Epidermal melanocyte (primary cell): Measurements from ENCODE around the gene FAM83B.
"Not testable (repeated sequence)": the region's sequence is repeated elsewhere in the genome, so short reads cannot be mapped to it uniquely, and the experiment has no call there.

Experiments
- DNase-seq: peaks from one replicate; pipeline ENCODE4 v3.0.0; 2011; ENCODE audit warnings: low spot score; ENCODE audit not compliant: insufficient read length

FAM83B gene

GRCh38 chr6:54860132-54860531 is 13.6 kb downstream of the FAM83B start:
- DNase-seq = no peak

DNA sequence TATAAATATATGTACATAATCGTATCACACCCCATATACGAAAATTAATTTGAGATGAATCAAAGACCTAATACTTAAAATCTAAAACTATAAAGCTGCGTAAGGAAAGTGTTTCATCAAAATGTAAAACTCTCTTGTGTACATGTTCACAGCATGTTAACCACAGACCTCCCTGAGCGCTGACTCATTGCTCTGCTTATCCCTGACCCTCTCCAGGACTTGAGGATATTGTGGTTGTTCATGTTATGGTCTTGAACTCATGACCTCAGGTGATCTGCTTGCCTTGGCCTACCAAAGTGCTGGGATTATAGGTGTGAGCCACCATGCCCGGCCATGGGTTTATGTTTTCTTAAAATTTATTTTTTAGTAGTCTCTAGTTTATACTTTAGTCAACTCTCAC is 14.2 kb downstream of the FAM83B start:
- DNase-seq = no peak

DNA sequence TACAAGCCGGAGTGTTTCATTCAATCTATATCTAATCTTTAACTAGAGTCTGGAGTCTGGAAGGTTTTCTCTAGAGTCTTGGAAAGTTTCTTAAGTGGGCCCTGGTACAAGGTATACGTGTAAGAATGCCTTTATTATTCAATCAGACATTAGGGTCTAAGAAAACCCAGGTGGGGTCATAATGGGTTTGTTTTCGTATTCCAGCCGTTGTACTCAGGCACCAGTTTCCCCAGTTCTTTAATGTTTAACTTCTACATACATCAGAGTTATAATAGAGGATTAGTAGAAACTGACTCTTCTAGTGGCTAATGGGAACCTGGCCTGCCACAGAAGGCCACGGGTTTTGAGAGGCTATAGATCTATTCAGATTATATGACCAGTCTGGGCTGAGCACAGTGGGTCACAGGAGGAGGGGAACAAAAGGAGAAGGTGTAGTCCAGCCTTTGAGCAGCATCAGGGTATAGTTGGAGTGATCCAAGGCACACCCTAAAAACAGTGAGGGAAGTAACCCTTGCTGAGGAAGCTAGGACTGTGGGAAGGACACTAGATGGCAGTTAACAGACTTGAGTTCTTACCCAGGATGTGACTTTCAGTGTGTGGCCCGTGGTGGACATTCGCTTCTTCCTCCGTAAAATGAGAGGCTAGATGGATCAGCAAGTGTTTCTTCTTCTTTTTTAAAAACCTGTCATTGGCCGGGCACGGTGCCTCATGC is 15.5 kb downstream of the FAM83B start:
- DNase-seq = no peak

GRCh38 chr6:54864272-54864671 is 17.7 kb downstream of the FAM83B start:
- no peak for DNase-seq

- no peak for DNase-seq
These were observed 18.6 kb downstream of the FAM83B start for GRCh38 chr6:54865091-54865631.

- DNase-seq = no peak
These were observed 22.0 kb downstream of the FAM83B start for GRCh38 chr6:54868556-54868955.

GRCh38 chr6:54873599-54873998 is 27.0 kb downstream of the FAM83B start:
- no peak for DNase-seq

GRCh38 chr6:54874349-54875048 is 27.9 kb downstream of the FAM83B start:
- no peak for DNase-seq

DNA sequence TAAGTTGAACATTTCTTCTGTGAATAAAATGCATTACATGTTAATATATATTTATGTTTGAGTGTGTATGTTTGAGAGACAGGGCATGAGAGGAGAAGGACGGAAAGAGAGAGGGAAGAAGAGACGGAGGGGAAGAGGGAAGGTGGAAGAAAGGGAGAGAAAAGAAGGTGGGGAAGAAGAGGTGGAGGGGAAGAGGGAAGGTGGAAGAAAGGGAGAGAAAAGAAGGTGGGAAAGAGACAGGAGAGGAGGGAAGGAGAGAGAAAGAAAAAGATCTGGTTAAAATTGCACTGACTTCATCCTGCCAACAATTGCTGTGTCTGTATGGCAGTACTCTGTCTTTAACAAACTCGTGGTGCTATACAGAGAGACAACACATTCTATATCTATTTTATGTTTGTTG is 29.0 kb downstream of the FAM83B start:
- no peak for DNase-seq

- no peak for DNase-seq
These were observed 29.8 kb downstream of the FAM83B start for GRCh38 chr6:54876365-54876764.

- no peak for DNase-seq
These were observed 30.3 kb downstream of the FAM83B start for GRCh38 chr6:54876871-54877270.

- no peak for DNase-seq
These were observed 31.2 kb downstream of the FAM83B start for GRCh38 chr6:54877713-54878317.

- no peak for DNase-seq
These were observed 32.1 kb downstream of the FAM83B start for GRCh38 chr6:54878718-54879117.

GRCh38 chr6:54879188-54879985 is 32.8 kb downstream of the FAM83B start:
- no peak for DNase-seq

DNA sequence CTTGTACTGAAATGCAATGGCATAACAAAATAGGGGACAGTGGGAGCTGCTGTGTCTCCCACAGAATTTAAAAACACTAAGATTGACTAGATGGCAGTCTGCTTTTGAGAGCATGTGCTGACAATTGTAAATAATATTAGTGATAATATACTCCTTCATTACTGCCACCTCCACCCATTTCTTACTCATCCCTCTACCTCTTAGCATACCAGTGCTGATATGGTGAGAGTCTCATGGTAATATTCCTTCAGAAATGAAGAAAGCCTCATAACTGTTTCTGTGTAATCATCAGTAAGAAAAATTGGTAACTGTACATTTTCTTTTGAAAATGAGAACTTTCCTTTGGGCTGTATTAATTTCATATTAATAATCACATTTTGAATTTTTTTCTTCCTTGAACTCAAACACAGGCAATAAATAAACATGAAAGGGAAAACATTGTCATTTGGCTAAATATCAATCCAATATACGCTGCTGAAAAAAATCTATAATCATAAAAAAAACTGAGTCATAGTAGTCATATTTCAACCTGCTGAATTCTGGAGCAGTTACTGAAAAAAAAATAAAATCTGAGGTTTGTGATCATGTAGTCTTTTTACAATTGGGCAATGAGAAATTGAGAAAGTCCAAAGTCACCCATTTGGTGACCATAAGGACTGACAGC is 34.6 kb downstream of the FAM83B start:
- DNase-seq = no peak

GRCh38 chr6:54881891-54882290 is 35.3 kb downstream of the FAM83B start:
- not testable (repeated sequence) for DNase-seq

GRCh38 chr6:54886932-54887584 is 40.5 kb downstream of the FAM83B start:
- no peak for DNase-seq

- no peak for DNase-seq
These were observed 45.0 kb downstream of the FAM83B start for GRCh38 chr6:54891536-54891935.

- DNase-seq = no peak
These were observed 46.3 kb downstream of the FAM83B start for GRCh38 chr6:54892831-54893230.

DNA sequence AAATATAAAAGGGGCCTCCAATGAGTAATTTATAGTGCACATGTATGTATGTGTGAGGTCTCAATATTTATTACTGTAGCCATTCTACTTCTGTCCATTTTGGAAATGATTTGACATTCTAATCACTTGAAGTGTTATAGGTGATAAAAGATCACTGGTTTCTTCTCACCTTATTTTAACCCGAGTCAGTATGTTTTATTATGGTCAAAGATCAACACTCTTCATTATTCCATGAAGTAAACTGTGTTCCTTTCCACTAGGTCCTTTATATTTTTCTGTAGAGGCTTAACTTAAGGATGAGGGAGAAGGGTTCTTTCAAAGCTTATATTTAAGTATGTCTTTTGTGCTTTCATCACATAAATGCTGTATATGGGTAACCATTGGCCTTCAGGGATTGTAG is 47.2 kb downstream of the FAM83B start:
- DNase-seq = no peak

DNA sequence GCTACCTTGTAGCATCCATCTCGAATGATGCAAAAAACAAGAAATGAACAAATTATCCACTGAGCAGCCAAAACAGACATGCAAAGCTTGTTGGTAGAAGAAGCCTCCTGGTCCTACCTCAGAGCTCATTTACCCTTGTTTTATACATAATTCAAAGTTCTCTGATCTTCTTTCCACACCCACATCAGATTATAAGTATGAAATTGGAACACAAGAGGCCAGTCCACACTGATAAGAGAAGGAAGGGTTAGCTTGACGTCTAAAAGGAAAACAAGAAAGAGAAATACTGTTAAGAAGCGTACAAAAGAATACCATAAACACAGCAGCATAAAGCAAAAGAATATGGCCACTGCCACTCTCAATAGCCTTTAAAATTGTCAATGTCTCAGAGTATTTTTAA is 49.7 kb downstream of the FAM83B start:
- no peak for DNase-seq
